ENCODE data around the gene IGLL1.
"Not testable (repeated sequence)": the region's sequence is repeated elsewhere in the genome, so short reads cannot be mapped to it uniquely, and the experiment has no call there.

DNA sequence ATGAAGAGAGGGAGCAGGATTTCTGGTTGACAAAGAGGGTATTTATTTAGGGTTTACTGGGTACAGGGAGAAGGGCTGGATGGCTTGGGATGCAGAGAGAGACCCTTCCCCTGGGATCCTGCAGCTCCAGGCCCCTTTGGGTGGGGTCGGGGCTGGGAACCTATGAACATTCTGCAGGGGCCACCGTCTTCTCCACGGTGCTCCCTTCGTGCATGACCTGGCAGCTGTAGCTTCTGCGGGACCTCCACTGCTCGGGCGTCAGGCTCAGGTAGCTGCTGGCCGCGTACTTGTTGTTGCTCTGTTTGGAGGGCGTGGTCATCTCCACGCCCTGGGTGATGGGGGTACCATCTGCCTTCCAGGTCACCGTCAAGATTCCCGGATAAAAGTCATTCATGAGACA lies 7.0 kb downstream of the IGLL1 start:
- TF ChIP-seq, protein P1, sequence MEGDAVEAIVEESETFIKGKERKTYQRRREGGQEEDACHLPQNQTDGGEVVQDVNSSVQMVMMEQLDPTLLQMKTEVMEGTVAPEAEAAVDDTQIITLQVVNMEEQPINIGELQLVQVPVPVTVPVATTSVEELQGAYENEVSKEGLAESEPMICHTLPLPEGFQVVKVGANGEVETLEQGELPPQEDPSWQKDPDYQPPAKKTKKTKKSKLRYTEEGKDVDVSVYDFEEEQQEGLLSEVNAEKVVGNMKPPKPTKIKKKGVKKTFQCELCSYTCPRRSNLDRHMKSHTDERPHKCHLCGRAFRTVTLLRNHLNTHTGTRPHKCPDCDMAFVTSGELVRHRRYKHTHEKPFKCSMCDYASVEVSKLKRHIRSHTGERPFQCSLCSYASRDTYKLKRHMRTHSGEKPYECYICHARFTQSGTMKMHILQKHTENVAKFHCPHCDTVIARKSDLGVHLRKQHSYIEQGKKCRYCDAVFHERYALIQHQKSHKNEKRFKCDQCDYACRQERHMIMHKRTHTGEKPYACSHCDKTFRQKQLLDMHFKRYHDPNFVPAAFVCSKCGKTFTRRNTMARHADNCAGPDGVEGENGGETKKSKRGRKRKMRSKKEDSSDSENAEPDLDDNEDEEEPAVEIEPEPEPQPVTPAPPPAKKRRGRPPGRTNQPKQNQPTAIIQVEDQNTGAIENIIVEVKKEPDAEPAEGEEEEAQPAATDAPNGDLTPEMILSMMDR (IDR thresholded peaks at IDR 0.05), result not testable (repeated sequence)
- not testable (repeated sequence) for TF ChIP-seq POLR2A (IDR thresholded peaks at IDR 0.05)

All from adrenal gland (tissue), 5 donors.